ENCODE measurements around the gene FBRSL1.

- TF ChIP-seq CTCF (IDR thresholded peaks at IDR 0.05) (no peak), POLR2A (IDR thresholded peaks at IDR 0.05) (no peak), EP300 (IDR thresholded peaks at IDR 0.05) (no peak)
These were observed 70.3 kb downstream of the FBRSL1 start for GRCh38 chr12:132560364-132560613.

All from ovary (tissue), 3 donors.